IMR-90 (cell line): ENCODE data around the gene EXOC4. TPM values are rescaled to one million over a fixed set of nuclear protein-coding genes. Genes with fewer than 3 reads are reported as not detected.

Experiments used
- ATAC-seq: fragments of 200-7000 bp; cut with Tn5 transposase; 2 replicates; pipeline ENCODE4 v1.9.1; 2020; ENCODE audit warnings: low read depth, mild to moderate bottlenecking, moderate library complexity
- BruUV-seq: library from RNA; stranded (reverse); fragments of 400-500 nt; replicated peaks from 2 replicates; lab custom pipeline; 2021; lab: Mats Ljungman, UMichigan
- CTCF ChIA-PET: fragments of 300-600 bp; formaldehyde crosslinking; extraction: SDS; loops from one replicate; lab custom pipeline; 2021; ENCODE audit warnings: antibody characterized with exemption; lab: Yijun Ruan, JAX
- POLR2A ChIA-PET: fragments of 300-600 bp; sonication (Branson Sonifier 250); formaldehyde crosslinking; loops from one replicate; lab custom pipeline; 2022; ENCODE audit warnings: antibody characterized with exemption; ENCODE audit not compliant: unreplicated experiment; lab: Charles Lee
- DNase-seq: peaks from one replicate; pipeline ENCODE4 v3.0.0; 2013
- H2AFZ ChIP-seq: replicated peaks from 2 replicates; pipeline ENCODE3; 2013; ENCODE audit warnings: low read length, mild to moderate bottlenecking; ENCODE audit not compliant: poor library complexity
- H2AK5ac ChIP-seq: 2 replicates; pipeline ENCODE4 v1.6.1; 2013; ENCODE audit warnings: low read depth, low read length, inconsistent platforms
- H2AK9ac ChIP-seq: replicated peaks from 2 replicates; pipeline ENCODE3; 2013; ENCODE audit warnings: mild to moderate bottlenecking, low read depth, low read length, moderate library complexity; ENCODE audit not compliant: poor library complexity
- H2BK120ac ChIP-seq: 2 replicates; pipeline ENCODE4 v1.6.1; 2013; ENCODE audit warnings: low read depth, low read length, inconsistent platforms
- H2BK15ac ChIP-seq: 3 replicates; pipeline ENCODE4 v1.6.1; 2013; ENCODE audit warnings: low read depth, low read length, inconsistent platforms
- H2BK20ac ChIP-seq: 2 replicates; pipeline ENCODE4 v1.6.1; 2013; ENCODE audit warnings: low read depth, mild to moderate bottlenecking, inconsistent platforms, low read length, moderate library complexity
- H2BK5ac ChIP-seq: 2 replicates; pipeline ENCODE4 v1.6.1; 2013; ENCODE audit warnings: mild to moderate bottlenecking, low read depth, low read length, inconsistent platforms; ENCODE audit not compliant: poor library complexity, severe bottlenecking
- H3K14ac ChIP-seq: replicated peaks from 2 replicates; pipeline ENCODE4 v1.6.1; 2013; ENCODE audit warnings: low read depth, low read length, inconsistent platforms
- H3K18ac ChIP-seq: 2 replicates; pipeline ENCODE4 v1.6.1; 2013; ENCODE audit warnings: low read depth, low read length, control low read depth
- H3K23ac ChIP-seq: 2 replicates; pipeline ENCODE4 v1.6.1; 2013; ENCODE audit warnings: low read depth, low read length, inconsistent platforms
- H3K27ac ChIP-seq: 2 replicates; pipeline ENCODE4 v1.5.1; 2013; ENCODE audit warnings: mild to moderate bottlenecking, control low read depth, low read length; ENCODE audit not compliant: insufficient read depth
- H3K27me3 ChIP-seq: 2 replicates; pipeline ENCODE4 v1.6.1; 2013; ENCODE audit warnings: low read length; ENCODE audit not compliant: control insufficient read depth, insufficient read depth
- H3K36me3 ChIP-seq: 2 replicates; pipeline ENCODE4 v1.6.1; 2013; ENCODE audit warnings: low read length, mixed read lengths; ENCODE audit not compliant: control insufficient read depth, insufficient read depth
- H3K4ac ChIP-seq: 2 replicates; pipeline ENCODE4 v1.6.1; 2013; ENCODE audit warnings: low read depth, low read length, inconsistent platforms
- H3K4me1 ChIP-seq: 2 replicates; pipeline ENCODE4 v1.6.1; 2013; ENCODE audit warnings: low read length, mixed read lengths; ENCODE audit not compliant: control insufficient read depth, insufficient read depth
- H3K4me2 ChIP-seq: 2 replicates; pipeline ENCODE4 v1.6.1; 2013; ENCODE audit warnings: low read depth, mild to moderate bottlenecking, control low read depth, low read length, moderate library complexity
- H3K4me3 ChIP-seq: 2 replicates; pipeline ENCODE4 v1.5.1; 2013; ENCODE audit warnings: low read depth, mild to moderate bottlenecking, control low read depth, low read length, moderate library complexity; ENCODE audit not compliant: insufficient read depth
- H3K56ac ChIP-seq: 2 replicates; pipeline ENCODE4 v1.6.1; 2013; ENCODE audit warnings: low read length, inconsistent platforms; ENCODE audit not compliant: insufficient read depth; ENCODE audit errors: extremely low read depth
- H3K79me1 ChIP-seq, 2 experiments: 2 replicates each; pipeline ENCODE4 v1.6.1; 2013; ENCODE audit warnings: low read length in 2 of 2, inconsistent platforms in 1 of 2, low read depth in 1 of 2
- H3K9ac ChIP-seq: 2 replicates; pipeline ENCODE4 v1.6.1; 2013; ENCODE audit warnings: low read depth, low read length, control low read depth
- H3K9me1 ChIP-seq: 2 replicates; pipeline ENCODE4 v1.6.1; 2013; ENCODE audit warnings: low read length, inconsistent platforms; ENCODE audit not compliant: insufficient read depth
- H3K9me3 ChIP-seq: 2 replicates; pipeline ENCODE4 v1.6.1; 2013; ENCODE audit warnings: low read length; ENCODE audit not compliant: control insufficient read depth, insufficient read depth
- H4K20me1 ChIP-seq: 2 replicates; pipeline ENCODE4 v1.6.1; 2013; ENCODE audit warnings: low read length, inconsistent platforms; ENCODE audit not compliant: insufficient read depth
- H4K5ac ChIP-seq: 2 replicates; pipeline ENCODE4 v1.6.1; 2013; ENCODE audit warnings: mild to moderate bottlenecking, low read depth, low read length, control low read depth
- H4K8ac ChIP-seq, 2 experiments: 2 replicates each; pipeline ENCODE4 v1.6.1; 2013; ENCODE audit warnings: low read depth in 2 of 2, low read length in 2 of 2, control low read depth in 1 of 2, inconsistent platforms in 1 of 2
- H4K91ac ChIP-seq: 2 replicates; pipeline ENCODE4 v1.6.1; 2013; ENCODE audit warnings: low read depth, low read length, inconsistent platforms; ENCODE audit not compliant: insufficient read depth
- CEBPB ChIP-seq: IDR thresholded peaks from 2 replicates; pipeline ENCODE4 v1.6.1; 2012; ENCODE audit warnings: low read depth, low read length, improper control_type of control experiment
- CTCF ChIP-seq: conservative IDR thresholded peaks from 2 replicates; pipeline ENCODE4 v1.5.1; 2012; ENCODE audit warnings: mild to moderate bottlenecking, low read depth, low read length, improper control_type of control experiment
- MXI1 ChIP-seq: IDR thresholded peaks from 2 replicates; pipeline ENCODE4 v1.6.1; 2012; ENCODE audit warnings: low read depth, mild to moderate bottlenecking, low read length, moderate library complexity, borderline replicate concordance
- POLR2A ChIP-seq: IDR thresholded peaks from 2 replicates; pipeline ENCODE4 v1.6.1; 2012; ENCODE audit warnings: mild to moderate bottlenecking, low read depth, low read length
- USF2 ChIP-seq: fragments of 150-350 bp; IDR thresholded peaks from 2 replicates; pipeline ENCODE4 v1.6.1; 2017; ENCODE audit warnings: mild to moderate bottlenecking, antibody characterized with exemption, low read length, low read depth
- WGBS, 2 experiments: methylation state at CpG; one replicate each; pipeline versions ENCODE4 v1.1.5 to v1.1.7; 2013; ENCODE audit warnings: missing lambda C conversion rate in 2 of 2; ENCODE audit not compliant: insufficient read length in 1 of 2; ENCODE audit errors: extremely low coverage in 2 of 2; 5-methylcytosine and 5-hydroxymethylcytosine counted together
- dilution Hi-C: fragments of 300-500 bp; cut with HindIII; formaldehyde crosslinking; loops from one replicate; pipeline ENCODE4 v1.14.3; 2018; ENCODE audit warnings: low sequenced_read_pairs; ENCODE audit not compliant: unreplicated experiment
- in situ Hi-C: fragments of 300-500 bp; cut with MboI; formaldehyde crosslinking; loops from 3 replicates; pipeline ENCODE4 v1.14.3; 2019; ENCODE audit warnings: low sequenced_read_pairs, inconsistent platforms, mixed read lengths
- intact Hi-C: fragments of 100-400 bp; cut with micrococcal nuclease; formaldehyde crosslinking; loops from 2 replicates; pipeline ENCODE4 v1.10.0; 2022
- polyA plus RNA-seq, 3 experiments: library from polyadenylated mRNA; depleted of rRNA; stranded (reverse); fragments of >200 nt; gene quantifications; 2 replicates each; pipeline ENCODE4 v1.2.3, GENCODE V29; 2012; ENCODE audit warnings: low replicate concordance in 1 of 3
- total RNA-seq: library from RNA; depleted of rRNA; stranded (reverse); fragments of >200 nt; gene quantifications from 2 replicates; pipeline ENCODE4 v1.2.3, GENCODE V29; 2012
- TF ChIP-seq, protein P1 (sequence below): fragments of 150-350 bp; IDR thresholded peaks from 2 replicates; pipeline ENCODE4 v1.6.1; 2016; ENCODE audit warnings: low read depth, mild to moderate bottlenecking, low read length, moderate library complexity, borderline replicate concordance

The EXOC4 gene
- total and polyA plus RNA-seq, 2 of the 4 experiments (the other 2 are of a cell fraction): 25.4 to 94.6 TPM

DNA sequence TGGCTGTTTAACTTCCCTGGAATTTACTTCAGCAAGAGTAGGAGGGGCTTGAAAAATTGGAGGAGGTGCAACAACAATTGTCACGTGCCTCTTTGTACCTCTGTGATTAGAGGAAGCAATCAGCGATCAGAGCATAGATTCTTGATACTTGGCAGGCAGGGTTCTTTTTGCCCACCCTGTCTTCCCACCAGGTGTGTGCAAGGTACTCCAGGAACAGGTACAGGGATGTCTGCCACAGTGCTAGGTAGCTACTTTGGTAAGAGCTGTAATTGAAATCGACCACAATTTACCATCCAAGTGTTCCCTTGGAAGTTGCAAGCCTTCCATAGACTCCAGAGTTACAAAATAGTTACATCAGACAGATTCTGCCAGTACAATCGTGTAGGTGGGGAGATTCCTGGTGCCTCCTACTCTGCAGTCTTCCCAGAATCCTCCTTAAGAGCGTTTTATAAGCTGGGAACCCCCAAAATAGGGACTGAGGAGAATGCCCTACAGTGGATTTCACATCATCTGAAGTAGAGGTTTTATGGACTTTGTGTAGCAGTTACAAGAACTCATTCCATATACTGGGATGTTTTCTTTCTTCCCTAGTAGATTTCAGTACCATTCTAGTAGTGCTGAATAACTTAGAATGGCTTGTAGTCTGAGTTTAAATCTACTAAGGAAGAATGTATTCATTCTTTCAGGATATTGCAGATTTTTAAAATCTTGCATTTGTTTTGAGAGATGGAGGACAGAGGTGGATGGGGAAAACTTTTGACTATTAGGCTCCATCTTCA lies 101.9 kb downstream of the EXOC4 start:
- WGBS, 2 experiments: no CpG with 5 or more reads among the region's 5 CpGs
- in situ Hi-C loops: no loop called here
- intact Hi-C loops: loop anchor here (5.0 kb wide), 2 partner anchors 78 to 498 kb away; no protein-coding TSS in a partner anchor
- peak overlapping the region; percentile 74 for H2AK5ac ChIP-seq
- peak overlapping the region; percentile 58 to 89 for H4K8ac ChIP-seq
- H3K79me1 ChIP-seq: peaks cover 11% of the 10 kb centered on the region in 2 experiments; a peak in 3 of 4 replicates
- H4K5ac ChIP-seq: peak overlapping the region; percentile 99
- H2BK20ac ChIP-seq: peak overlapping the region; percentile 87
- peak overlapping the region; percentile 92 for H2BK120ac ChIP-seq
- H3K4me2 ChIP-seq: peak overlapping the region; percentile 61
- peak overlapping the region; percentile 79 for H4K91ac ChIP-seq
- POLR2A ChIA-PET: no interaction called here
- H3K56ac ChIP-seq: peak overlapping the region; percentile 77
- peak; percentile 47 for ATAC-seq
- no peak overlapping the region for H3K4me3 ChIP-seq
- peak overlapping the region; percentile 18 for H2AK9ac ChIP-seq
- H3K9me1 ChIP-seq: peaks cover 3% of the 10 kb centered on the region; the same call in 1 of the 2 replicates
- dilution Hi-C loops: no loop called here
- H2AFZ ChIP-seq: peak overlapping the region; percentile 36
- peak overlapping the region; percentile 96 for H3K18ac ChIP-seq
- peak overlapping the region; percentile 74 for H3K23ac ChIP-seq
- CTCF ChIA-PET: interaction anchor here (1.6 kb wide), 1 partner anchor 10 kb away, joined by 5 read pairs; no protein-coding TSS in a partner anchor
- no peaks in the 10 kb centered on the region; the same call in 1 of the 2 replicates for H3K36me3 ChIP-seq
- peaks cover 11% of the 10 kb centered on the region for H3K4me1 ChIP-seq
- peak overlapping the region; percentile 72; the same call in 2 of the 3 replicates for H2BK15ac ChIP-seq
- peak; percentile 80 for DNase-seq
- H4K20me1 ChIP-seq: no peaks in the 10 kb centered on the region
- H2BK5ac ChIP-seq: peak overlapping the region; percentile 91
- peak overlapping the region; percentile 76 for H3K14ac ChIP-seq
- BruUV-seq: no TSS peak
- peak overlapping the region; percentile 49; the same call in 1 of the 2 replicates for H3K9ac ChIP-seq
- H3K9me3 ChIP-seq: 0 out of 2 replicates have a peak, but pooled peaks cover 1% of the 10 kb centered on the region
- TF ChIP-seq, protein P1, sequence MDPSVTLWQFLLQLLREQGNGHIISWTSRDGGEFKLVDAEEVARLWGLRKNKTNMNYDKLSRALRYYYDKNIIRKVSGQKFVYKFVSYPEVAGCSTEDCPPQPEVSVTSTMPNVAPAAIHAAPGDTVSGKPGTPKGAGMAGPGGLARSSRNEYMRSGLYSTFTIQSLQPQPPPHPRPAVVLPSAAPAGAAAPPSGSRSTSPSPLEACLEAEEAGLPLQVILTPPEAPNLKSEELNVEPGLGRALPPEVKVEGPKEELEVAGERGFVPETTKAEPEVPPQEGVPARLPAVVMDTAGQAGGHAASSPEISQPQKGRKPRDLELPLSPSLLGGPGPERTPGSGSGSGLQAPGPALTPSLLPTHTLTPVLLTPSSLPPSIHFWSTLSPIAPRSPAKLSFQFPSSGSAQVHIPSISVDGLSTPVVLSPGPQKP: no peak
- TF ChIP-seq CEBPB (peak; percentile 51; the same call in 1 of the 2 replicates), CTCF (no peak), MXI1 (no peak), USF2 (no peak), POLR2A (no peak)
- peak overlapping the region; percentile 89 for H3K4ac ChIP-seq
- H3K27ac ChIP-seq: peak overlapping the region; percentile 95
- H3K27me3 ChIP-seq: no peaks in the 10 kb centered on the region
